SK-N-SH treated with all-trans-retinoic acid at 6 μM for 48 hours (cell line): ENCODE results near the gene LZTR1.

ENCODE experiments used
- ATAC-seq: fragments of 200-7000 bp; cut with Tn5 transposase; 3 replicates; pipeline ENCODE4 v1.9.1; 2020; ENCODE audit warnings: mild to moderate bottlenecking, moderate library complexity
- ARNTL ChIP-seq: fragments of 450-650 bp; formaldehyde crosslinking; IDR thresholded peaks from 2 replicates; pipeline ENCODE4 v1.5.0; 2020; ENCODE audit warnings: low read depth, mild to moderate bottlenecking, moderate library complexity, borderline replicate concordance
- BACH2 ChIP-seq: fragments of 250-450 bp; sonication (Bioruptor Pico); IDR thresholded peaks from 2 replicates; pipeline ENCODE4 v1.9.0; 2021; ENCODE audit warnings: mild to moderate bottlenecking, borderline replicate concordance
- CREB5 ChIP-seq: fragments of 250-450 bp; sonication (Bioruptor Pico); IDR thresholded peaks from 2 replicates; pipeline ENCODE4 v1.5.1; 2020; ENCODE audit warnings: low read depth, mild to moderate bottlenecking, moderate library complexity
- CSDC2 ChIP-seq: fragments of 250-450 bp; sonication (Bioruptor Pico); IDR thresholded peaks from 2 replicates; pipeline ENCODE4 v1.5.0; 2020; ENCODE audit warnings: mild to moderate bottlenecking, moderate library complexity
- CSRNP3 ChIP-seq: fragments of 250-450 bp; sonication (Bioruptor Pico); IDR thresholded peaks from 2 replicates; pipeline ENCODE4 v1.5.1; 2021; ENCODE audit warnings: mild to moderate bottlenecking, moderate library complexity
- GLIS3 ChIP-seq: fragments of 250-450 bp; sonication (Bioruptor Pico); IDR thresholded peaks from 2 replicates; pipeline ENCODE4 v1.5.0; 2020; ENCODE audit warnings: mild to moderate bottlenecking, moderate library complexity
- ISL1 ChIP-seq: fragments of 250-450 bp; sonication (Bioruptor Pico); IDR thresholded peaks from 2 replicates; pipeline ENCODE4 v2.1.2; 2022; ENCODE audit warnings: mild to moderate bottlenecking, moderate library complexity
- OSR1 ChIP-seq: fragments of 250-450 bp; sonication (Bioruptor Pico); IDR thresholded peaks from 2 replicates; pipeline ENCODE4 v1.8.0; 2022; ENCODE audit warnings: moderate library complexity, mild to moderate bottlenecking, inconsistent platforms
- POU6F1 ChIP-seq: fragments of 250-450 bp; sonication (Bioruptor Pico); IDR thresholded peaks from 2 replicates; pipeline ENCODE4 v1.8.0; 2021; ENCODE audit warnings: low read depth, mild to moderate bottlenecking, moderate library complexity, borderline replicate concordance
- PPARA ChIP-seq: fragments of 250-450 bp; sonication (Bioruptor Pico); IDR thresholded peaks from 2 replicates; pipeline ENCODE4 v1.5.0; 2020; ENCODE audit warnings: mild to moderate bottlenecking, borderline replicate concordance
- RARB ChIP-seq: fragments of 250-450 bp; sonication (Bioruptor Pico); IDR thresholded peaks from 2 replicates; pipeline ENCODE4 v1.8.0; 2021; ENCODE audit warnings: mild to moderate bottlenecking, moderate library complexity
- SNAI2 ChIP-seq: fragments of 250-450 bp; sonication (Bioruptor Pico); IDR thresholded peaks from 2 replicates; pipeline ENCODE4 v1.5.0; 2020; ENCODE audit warnings: mild to moderate bottlenecking, moderate library complexity
- TCF4 ChIP-seq: fragments of 250-450 bp; sonication (Bioruptor Pico); IDR thresholded peaks from 2 replicates; pipeline ENCODE4 v1.8.0; 2021; ENCODE audit warnings: mild to moderate bottlenecking, moderate library complexity, borderline replicate concordance
- TOX ChIP-seq: fragments of 250-450 bp; sonication (Bioruptor Pico); IDR thresholded peaks from 2 replicates; pipeline ENCODE4 v1.8.0; 2021; ENCODE audit warnings: mild to moderate bottlenecking, moderate library complexity, borderline replicate concordance
- ZC3H10 ChIP-seq: fragments of 250-450 bp; sonication (Bioruptor Pico); IDR thresholded peaks from 2 replicates; pipeline ENCODE4 v1.5.1; 2021; ENCODE audit warnings: mild to moderate bottlenecking, moderate library complexity
- ZFP3 ChIP-seq: fragments of 250-450 bp; sonication (Bioruptor Pico); IDR thresholded peaks from 2 replicates; pipeline ENCODE4 v1.5.0; 2020; ENCODE audit warnings: mild to moderate bottlenecking, moderate library complexity
- ZFP30 ChIP-seq: fragments of 450-650 bp; formaldehyde crosslinking; IDR thresholded peaks from 2 replicates; pipeline ENCODE4 v1.5.0; 2022; ENCODE audit warnings: mild to moderate bottlenecking, moderate library complexity
- ZNF565 ChIP-seq: fragments of 450-650 bp; formaldehyde crosslinking; conservative IDR thresholded peaks from 2 replicates; pipeline ENCODE4 v1.5.0; 2020; ENCODE audit warnings: low read depth, mild to moderate bottlenecking, moderate library complexity
- ZNF70 ChIP-seq: fragments of 450-650 bp; formaldehyde crosslinking; IDR thresholded peaks from 2 replicates; pipeline ENCODE4 v1.5.0; 2020; ENCODE audit warnings: mild to moderate bottlenecking, moderate library complexity
- ZNF8 ChIP-seq: fragments of 450-650 bp; formaldehyde crosslinking; IDR thresholded peaks from 2 replicates; pipeline ENCODE4 v1.5.0; 2020; ENCODE audit warnings: mild to moderate bottlenecking, moderate library complexity

The LZTR1 gene

GRCh38 chr22:20980938-20981722, 967 bp upstream of the LZTR1 start (continued):
- TF ChIP-seq ZNF8 (no peak), OSR1 (CRISPR knock-in tag) (no peak)
- TF ChIP-seq, all 23 proteins: peak for 0

GRCh38 chr22:20982563-20982882, 426 bp downstream of the LZTR1 start:
- no peak for TF ChIP-seq SNAI2
- no peak for TF ChIP-seq ZNF70 (CRISPR knock-in tag)
- no peak for TF ChIP-seq BACH2
- no peak for TF ChIP-seq ZC3H10 (CRISPR knock-in tag)
- no peak for TF ChIP-seq CSDC2 (CRISPR knock-in tag)
- TF ChIP-seq POU6F1 (CRISPR knock-in tag), result no peak
- no peak for TF ChIP-seq RARB (CRISPR knock-in tag)
- no peak for TF ChIP-seq GLIS3
- TF ChIP-seq ZNF565 (CRISPR knock-in tag), result no peak
- no peak for TF ChIP-seq TOX (CRISPR knock-in tag)
- ATAC-seq, result peak; percentile 60

GRCh38 chr22:20983081-20983771, 1.1 kb downstream of the LZTR1 start:
- ATAC-seq, result 0 out of 3 replicates have a peak, but pooled peaks have one; percentile 1
- TF ChIP-seq ISL1 (CRISPR knock-in tag), result no peak
- no peak for TF ChIP-seq CSRNP3 (CRISPR knock-in tag)
- no peak for TF ChIP-seq ZC3H10 (CRISPR knock-in tag)
- no peak for TF ChIP-seq POU6F1 (CRISPR knock-in tag)

GRCh38 chr22:20985720-20986119, 3.6 kb downstream of the LZTR1 start:
- no peak for ATAC-seq
- TF ChIP-seq TCF4, result no peak
- TF ChIP-seq PPARA (CRISPR knock-in tag), result no peak
- no peak for TF ChIP-seq SNAI2
- TF ChIP-seq ZFP30 (CRISPR knock-in tag), result no peak
- TF ChIP-seq CREB5 (CRISPR knock-in tag), result no peak
- TF ChIP-seq ZC3H10 (CRISPR knock-in tag), result no peak
- TF ChIP-seq ISL1 (CRISPR knock-in tag), result no peak
- TF ChIP-seq ARNTL (CRISPR knock-in tag), result no peak

- no peak for ATAC-seq
- TF ChIP-seq ZC3H10 (CRISPR knock-in tag) (no peak), TOX (CRISPR knock-in tag) (no peak), SNAI2 (no peak), ISL1 (CRISPR knock-in tag) (no peak), RARB (CRISPR knock-in tag) (no peak), TCF4 (no peak), POU6F1 (CRISPR knock-in tag) (no peak), CREB5 (CRISPR knock-in tag) (no peak), ZFP3 (CRISPR knock-in tag) (no peak), ARNTL (CRISPR knock-in tag) (no peak), PPARA (CRISPR knock-in tag) (no peak), OSR1 (CRISPR knock-in tag) (no peak), BACH2 (no peak), ZNF70 (CRISPR knock-in tag) (no peak)
Observed at GRCh38 chr22:20986365-20986764, 4.3 kb downstream of the LZTR1 start.
